Breast epithelium (tissue), 4 donors: ENCODE results near the gene DCAF17. TPM values are rescaled to one million over a fixed set of nuclear protein-coding genes. Genes with fewer than 3 reads are reported as not detected.
"Not testable (repeated sequence)": the region's sequence is repeated elsewhere in the genome, so short reads cannot be mapped to it uniquely, and the experiment has no call there.

Source experiments
- DNase-seq, 2 donors: peaks; one replicate each; pipeline ENCODE4 v3.0.0-alpha.2; 2019; ENCODE audit warnings: low spot score in 2 of 2
- H3K27ac ChIP-seq, 2 donors: fragments of 200-600 bp; sonication (generic) in 1 of 2; one replicate each; pipeline ENCODE4 v1.5.1; 2016 to 2019; ENCODE audit warnings: mild to moderate bottlenecking in 1 of 2
- H3K27me3 ChIP-seq, 2 donors: fragments of 200-600 bp; sonication (generic) in 1 of 2; one replicate each; pipeline versions ENCODE4 v1.5.1 to v1.6.0; 2017 to 2019; ENCODE audit warnings: control low read depth in 1 of 2, mild to moderate bottlenecking in 1 of 2
- H3K36me3 ChIP-seq: fragments of 200-600 bp; one replicate; pipeline ENCODE4 v1.5.1; 2019
- H3K4me1 ChIP-seq, 2 donors: fragments of 200-600 bp; sonication (generic); one replicate each; pipeline ENCODE4 v1.5.1; 2016 to 2019; ENCODE audit warnings: control low read depth in 1 of 2
- H3K4me3 ChIP-seq, 3 donors: fragments of 200-600 bp; sonication (generic); 1 replicate in 2 of 3; 2 replicates in 1 of 3; pipeline ENCODE4 v1.5.1; 2016 to 2019; ENCODE audit warnings: mild to moderate bottlenecking in 3 of 3, moderate library complexity in 2 of 3
- H3K9me3 ChIP-seq, 2 donors: fragments of 200-600 bp; sonication (generic) in 1 of 2; one replicate each; pipeline ENCODE4 v1.5.1; 2016 to 2019; ENCODE audit warnings: control low read depth in 1 of 2
- POLR2A ChIP-seq: fragments of 450-650 bp; IDR thresholded peaks from one replicate; pipeline ENCODE4 v1.6.1; 2016; ENCODE audit warnings: antibody characterized with exemption, mild to moderate bottlenecking, moderate library complexity
- POLR2AphosphoS5 ChIP-seq, 3 donors: sonication (generic); formaldehyde crosslinking; IDR thresholded peaks; one replicate each; pipeline ENCODE4 v1.6.1; 2017; ENCODE audit warnings: antibody characterized with exemption in 3 of 3
- intact Hi-C: fragments of 100-400 bp; cut with DNase I; formaldehyde crosslinking; loops from one replicate; pipeline ENCODE4 v1.15.1; 2023; ENCODE audit warnings: low total_unique reads
- total RNA-seq, 3 donors: library from RNA; depleted of rRNA; stranded (reverse); fragments of >200 nt; gene quantifications; one replicate each; pipeline ENCODE4 v1.1.0, GENCODE V29; 2016
- TF ChIP-seq, protein P1 (sequence below), 3 donors: fragments of 450-650 bp; IDR thresholded peaks; one replicate each; pipeline ENCODE4 v1.5.1; 2016 to 2017; ENCODE audit warnings: antibody characterized with exemption in 3 of 3, mild to moderate bottlenecking in 3 of 3, moderate library complexity in 3 of 3

The DCAF17 gene
- total RNA-seq, 3 donors from 2014 or later = 13.3 to 30.6 (median 24.6) TPM

GRCh38 chr2:171490577-171490976, 56.6 kb downstream of the DCAF17 start:
- intact Hi-C loops = no loop called here
- no peaks in the 10 kb centered on the region for H3K27me3 ChIP-seq
- H3K27ac ChIP-seq = no peak overlapping the region
- no peaks in the 10 kb centered on the region for H3K9me3 ChIP-seq
- no peaks in the 10 kb centered on the region for H3K4me1 ChIP-seq
- TF ChIP-seq, protein P1, sequence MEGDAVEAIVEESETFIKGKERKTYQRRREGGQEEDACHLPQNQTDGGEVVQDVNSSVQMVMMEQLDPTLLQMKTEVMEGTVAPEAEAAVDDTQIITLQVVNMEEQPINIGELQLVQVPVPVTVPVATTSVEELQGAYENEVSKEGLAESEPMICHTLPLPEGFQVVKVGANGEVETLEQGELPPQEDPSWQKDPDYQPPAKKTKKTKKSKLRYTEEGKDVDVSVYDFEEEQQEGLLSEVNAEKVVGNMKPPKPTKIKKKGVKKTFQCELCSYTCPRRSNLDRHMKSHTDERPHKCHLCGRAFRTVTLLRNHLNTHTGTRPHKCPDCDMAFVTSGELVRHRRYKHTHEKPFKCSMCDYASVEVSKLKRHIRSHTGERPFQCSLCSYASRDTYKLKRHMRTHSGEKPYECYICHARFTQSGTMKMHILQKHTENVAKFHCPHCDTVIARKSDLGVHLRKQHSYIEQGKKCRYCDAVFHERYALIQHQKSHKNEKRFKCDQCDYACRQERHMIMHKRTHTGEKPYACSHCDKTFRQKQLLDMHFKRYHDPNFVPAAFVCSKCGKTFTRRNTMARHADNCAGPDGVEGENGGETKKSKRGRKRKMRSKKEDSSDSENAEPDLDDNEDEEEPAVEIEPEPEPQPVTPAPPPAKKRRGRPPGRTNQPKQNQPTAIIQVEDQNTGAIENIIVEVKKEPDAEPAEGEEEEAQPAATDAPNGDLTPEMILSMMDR (IDR thresholded peaks at IDR 0.05) = no peak
- TF ChIP-seq POLR2AphosphoS5 (IDR thresholded peaks at IDR 0.05) (no peak), POLR2A (no peak)
- DNase-seq = no peak
- H3K36me3 ChIP-seq = no peaks in the 10 kb centered on the region
- H3K4me3 ChIP-seq = no peak overlapping the region

GRCh38 chr2:171491292-171491691, 57.3 kb downstream of the DCAF17 start:
- TF ChIP-seq POLR2AphosphoS5 (IDR thresholded peaks at IDR 0.05) (no peak), POLR2A (no peak)
- TF ChIP-seq, protein P1 (IDR thresholded peaks at IDR 0.05) = no peak
- Histone ChIP-seq H3K27me3 (no peaks in the 10 kb centered on the region), H3K9me3 (no peaks in the 10 kb centered on the region), H3K27ac (no peak overlapping the region), H3K4me1 (no peaks in the 10 kb centered on the region), H3K4me3 (no peak overlapping the region), H3K36me3 (no peaks in the 10 kb centered on the region)
- no peak for DNase-seq
- intact Hi-C loops = no loop called here

DNA sequence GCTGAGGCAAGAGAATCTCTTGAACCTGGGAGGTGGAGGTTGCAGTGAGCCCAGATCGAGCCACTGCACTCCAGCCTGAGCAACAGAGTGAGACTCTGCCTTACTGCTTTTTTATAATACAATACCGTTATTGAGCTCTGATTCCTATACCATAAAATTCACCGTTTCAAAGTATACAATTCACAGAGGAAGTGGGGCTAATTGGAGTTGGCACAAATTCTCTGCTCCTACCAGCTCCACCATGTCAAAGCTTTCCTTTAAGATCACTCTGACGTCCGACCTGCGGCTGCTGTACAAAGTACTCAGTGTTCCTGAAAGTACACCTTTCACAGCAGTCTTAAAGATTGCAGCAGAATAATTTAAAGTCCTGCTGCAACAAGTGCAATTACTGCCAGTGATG, 58.6 kb downstream of the DCAF17 start:
- no peaks in the 10 kb centered on the region for H3K9me3 ChIP-seq
- no peak overlapping the region for H3K4me3 ChIP-seq
- no peaks in the 10 kb centered on the region for H3K4me1 ChIP-seq
- no peaks in the 10 kb centered on the region for H3K36me3 ChIP-seq
- H3K27me3 ChIP-seq = no peaks in the 10 kb centered on the region
- intact Hi-C loops = no loop called here
- no peak overlapping the region for H3K27ac ChIP-seq
- no peak for DNase-seq
- TF ChIP-seq, protein P1 (IDR thresholded peaks at IDR 0.05) = no peak
- TF ChIP-seq POLR2A (no peak), POLR2AphosphoS5 (IDR thresholded peaks at IDR 0.05) (no peak)

DNA sequence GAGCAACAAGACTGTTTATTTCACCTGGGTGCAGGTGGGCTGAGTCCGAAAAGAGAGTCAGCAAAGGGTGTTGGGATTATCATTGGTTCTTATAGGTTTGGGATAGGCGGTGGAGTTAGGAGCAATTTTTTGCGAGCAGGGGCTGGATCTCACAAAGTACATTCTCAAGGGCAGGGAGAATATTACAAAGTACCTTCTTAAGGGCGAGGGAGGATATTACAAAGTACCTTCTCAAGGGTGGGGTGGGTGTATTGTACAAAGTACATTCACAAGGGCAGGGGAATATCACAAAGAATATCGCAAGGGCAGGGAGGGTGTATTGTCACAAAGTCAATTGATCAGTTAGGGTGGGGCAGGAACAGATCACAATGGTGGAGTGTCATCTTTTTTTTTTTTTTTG, 63.6 kb downstream of the DCAF17 start:
- intact Hi-C loops, H3K36me3 ChIP-seq, H3K4me1 ChIP-seq, H3K4me3 ChIP-seq, H3K27ac ChIP-seq, DNase-seq, H3K27me3 ChIP-seq, H3K9me3 ChIP-seq: not testable (repeated sequence)

GRCh38 chr2:171505374-171505773, 71.3 kb downstream of the DCAF17 start:
- no peak for TF ChIP-seq POLR2A
- TF ChIP-seq POLR2AphosphoS5 (IDR thresholded peaks at IDR 0.05) = no peak
- TF ChIP-seq, protein P1 (IDR thresholded peaks at IDR 0.05) = no peak
- H3K36me3 ChIP-seq = no peaks in the 10 kb centered on the region
- intact Hi-C loops = no loop called here
- H3K4me3 ChIP-seq = no peak overlapping the region
- H3K27ac ChIP-seq = no peak overlapping the region
- no peaks in the 10 kb centered on the region for H3K27me3 ChIP-seq
- no peak for DNase-seq
- H3K4me1 ChIP-seq = no peaks in the 10 kb centered on the region
- no peaks in the 10 kb centered on the region for H3K9me3 ChIP-seq
